Endothelial cell of umbilical vein (primary cell): ENCODE results near the gene SLC9A9. TPM values are rescaled to one million over a fixed set of nuclear protein-coding genes. Genes with fewer than 3 reads are reported as not detected.

Source experiments
- BruUV-seq: library from RNA; stranded (reverse); fragments of 400-500 nt; replicated peaks from 2 replicates; lab custom pipeline; 2021; lab: Mats Ljungman, UMichigan
- CTCF ChIA-PET: fragments of 300-600, 350-600 bp; sonication (Branson Sonifier 250); formaldehyde crosslinking; loops from one replicate; lab custom pipeline; 2021; ENCODE audit warnings: antibody characterized with exemption, inconsistent platforms; lab: Charles Lee
- POLR2A ChIA-PET: fragments of 300-600, 350-600 bp; sonication (Branson Sonifier 250); formaldehyde crosslinking; loops from one replicate; lab custom pipeline; 2021; ENCODE audit warnings: antibody characterized with exemption, inconsistent platforms; lab: Charles Lee
- DNase-seq: peaks from one replicate; pipeline ENCODE4 v3.0.0-alpha.2; 2011; ENCODE audit warnings: low read depth, low spot score
- FAIRE-seq: peaks from 2 replicates; lab custom pipeline; 2011; peaks lifted over from hg19 to GRCh38; lab: Jason Lieb, UNC
- H2AFZ ChIP-seq: 2 replicates; pipeline ENCODE4 v1.6.0; 2012; ENCODE audit warnings: low read depth, low read length, control low read depth, inconsistent platforms
- H3K27ac ChIP-seq: 2 replicates; pipeline ENCODE4 v1.5.1; 2011; ENCODE audit warnings: low read depth, mild to moderate bottlenecking, control low read depth, low read length, moderate library complexity; ENCODE audit not compliant: insufficient read depth
- H3K27me3 ChIP-seq, 2 experiments: 2 replicates each; pipeline versions ENCODE4 v1.6.0 to v1.6.1; 2011; ENCODE audit warnings: low read length in 2 of 2, mixed read lengths in 1 of 2; ENCODE audit not compliant: control insufficient read depth in 2 of 2, insufficient read depth in 2 of 2
- H3K36me3 ChIP-seq, 2 experiments: 2 replicates in 1 of 2; 3 replicates in 1 of 2; pipeline ENCODE4 v1.5.1; 2011; ENCODE audit warnings: low read length in 2 of 2, mild to moderate bottlenecking in 1 of 2, moderate library complexity in 1 of 2; ENCODE audit not compliant: control insufficient read depth in 2 of 2, insufficient read depth in 2 of 2; ENCODE audit errors: extremely low read depth in 1 of 2
- H3K4me1 ChIP-seq: 3 replicates; pipeline ENCODE4 v1.5.1; 2011; ENCODE audit warnings: mild to moderate bottlenecking, low read length; ENCODE audit not compliant: control insufficient read depth, insufficient read depth; ENCODE audit errors: extremely low read depth
- H3K4me2 ChIP-seq: 2 replicates; pipeline ENCODE4 v1.6.1; 2011; ENCODE audit warnings: low read length, control low read depth, mixed read lengths; ENCODE audit not compliant: insufficient read depth
- H3K4me3 ChIP-seq, 3 experiments: fragments of 200-600 bp in 1 of 3; sonication (generic), shearing (Covaris generic) in 1 of 3; replicated peaks in 1 of 3; 2 replicates each; pipeline ENCODE4 v1.5.1; 2011 to 2016; ENCODE audit warnings: control low read depth in 3 of 3, low read length in 3 of 3, mild to moderate bottlenecking in 2 of 3, inconsistent platforms in 1 of 3, low read depth in 1 of 3, moderate library complexity in 1 of 3; ENCODE audit not compliant: insufficient read depth in 1 of 3
- H3K79me2 ChIP-seq: 2 replicates; pipeline ENCODE4 v1.6.0; 2012; ENCODE audit warnings: low read length, inconsistent platforms; ENCODE audit not compliant: control insufficient read depth, insufficient read depth
- H3K9ac ChIP-seq: replicated peaks from 2 replicates; pipeline ENCODE3; 2011; ENCODE audit warnings: low read length, control low read depth; ENCODE audit not compliant: insufficient read depth; ENCODE audit errors: extremely low read depth
- H3K9me1 ChIP-seq: replicated peaks from 3 replicates; pipeline ENCODE4 v1.6.0; 2011; ENCODE audit warnings: mild to moderate bottlenecking, low read length; ENCODE audit not compliant: control insufficient read depth, insufficient read depth; ENCODE audit errors: extremely low read depth
- H3K9me3 ChIP-seq: replicated peaks from 2 replicates; pipeline ENCODE4 v1.5.1; 2012; ENCODE audit warnings: low read length, inconsistent platforms; ENCODE audit not compliant: control insufficient read depth, insufficient read depth
- H4K20me1 ChIP-seq: replicated peaks from 2 replicates; pipeline ENCODE3; 2011; ENCODE audit warnings: mild to moderate bottlenecking, low read length; ENCODE audit not compliant: control insufficient read depth, insufficient read depth; ENCODE audit errors: extremely low read depth
- EZH2 ChIP-seq: IDR thresholded peaks from 2 replicates; pipeline ENCODE4 v1.6.1; 2012; ENCODE audit warnings: borderline replicate concordance, low read depth, mild to moderate bottlenecking, moderate library complexity, low read length, inconsistent platforms; ENCODE audit not compliant: severe bottlenecking
- FOS ChIP-seq: IDR thresholded peaks from 2 replicates; pipeline ENCODE4 v1.6.1; 2011; ENCODE audit warnings: mild to moderate bottlenecking, low read length, moderate library complexity, borderline replicate concordance; ENCODE audit not compliant: insufficient read depth
- GATA2 ChIP-seq: IDR thresholded peaks from 2 replicates; pipeline ENCODE4 v1.7.0; 2011; ENCODE audit warnings: low read depth, mild to moderate bottlenecking, moderate library complexity, mixed read lengths, low read length; ENCODE audit not compliant: insufficient read length, insufficient read depth
- JUN ChIP-seq: IDR thresholded peaks from 2 replicates; pipeline ENCODE4 v1.6.1; 2011; ENCODE audit warnings: borderline replicate concordance, low read depth; ENCODE audit not compliant: insufficient read length, insufficient read depth
- MYC ChIP-seq: IDR thresholded peaks from one replicate; pipeline ENCODE4 v1.6.1; 2011; ENCODE audit warnings: mild to moderate bottlenecking, low read depth, low read length
- POLR2A ChIP-seq: IDR thresholded peaks from 2 replicates; pipeline ENCODE4 v1.6.1; 2012; ENCODE audit warnings: low read depth, mild to moderate bottlenecking, control low read depth, low read length
- POLR2AphosphoS5 ChIP-seq: IDR thresholded peaks from 2 replicates; pipeline ENCODE4 v1.6.1; 2012; ENCODE audit warnings: low read depth, mild to moderate bottlenecking, control low read depth, low read length, moderate library complexity; ENCODE audit not compliant: insufficient read depth
- dilution Hi-C: fragments of 300-500 bp; cut with MboI; formaldehyde crosslinking; loops from one replicate; pipeline ENCODE4 v1.15.0; 2019; ENCODE audit warnings: low sequenced_read_pairs; ENCODE audit not compliant: extremely low pct_ligation_motif_present
- intact Hi-C: fragments of 100-400 bp; cut with micrococcal nuclease; formaldehyde crosslinking; loops from one replicate; pipeline ENCODE4 v1.10.0; 2022
- polyA plus RNA-seq, 4 experiments: library from polyadenylated mRNA; depleted of rRNA in 3 of 4; stranded (reverse) in 3 of 4; unstranded in 1 of 4; fragments of >200 nt; gene quantifications; 2 replicates each; pipeline versions ENCODE4 v1.2.1 to v1.2.3, GENCODE V29; 2011 to 2012; ENCODE audit warnings: missing spikeins in 1 of 4
- total RNA-seq: library from RNA; stranded (reverse); gene quantifications from 2 replicates; pipeline ENCODE4 v1.2.3, GENCODE V29; 2021
- TF ChIP-seq, protein P1 (sequence below), 2 donors: IDR thresholded peaks; 1 replicate in 1 of 2; 2 replicates in 1 of 2; pipeline ENCODE4 v1.5.1; 2011; ENCODE audit warnings: low read length in 2 of 2, mild to moderate bottlenecking in 2 of 2, moderate library complexity in 2 of 2, control low read depth in 1 of 2, inconsistent platforms in 1 of 2, low read depth in 1 of 2; ENCODE audit not compliant: insufficient read depth in 1 of 2; ENCODE audit errors: extremely low read depth in 1 of 2
- TF ChIP-seq, protein P2 (sequence below): IDR thresholded peaks from 2 replicates; pipeline ENCODE4 v1.6.1; 2011; ENCODE audit not compliant: insufficient read depth, insufficient read length

The SLC9A9 gene
- total and polyA plus RNA-seq, 2 donors (not counting 3 experiments of a cell fraction or from before 2014, with no cell fraction given) = 1.5 to 1.8 TPM

DNA sequence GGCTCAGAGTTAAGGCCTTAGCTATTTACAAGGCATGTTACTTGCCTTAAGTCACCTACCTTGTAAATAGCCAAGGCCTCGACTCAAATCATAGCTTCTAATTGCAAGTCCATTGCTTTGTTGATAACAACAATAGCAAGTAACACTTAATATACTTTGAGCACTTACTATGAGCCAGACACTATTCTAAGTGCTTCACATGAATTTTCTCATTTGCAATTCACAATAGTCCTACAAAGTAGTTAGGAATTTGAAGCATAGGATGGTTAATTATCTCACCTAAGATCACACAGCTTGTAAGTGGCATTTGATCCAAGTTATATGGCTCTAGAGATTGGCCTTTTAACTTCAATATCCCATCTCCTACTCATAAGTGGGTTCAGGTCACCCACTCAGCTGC, 28.4 kb downstream of the SLC9A9 start:
- no peaks in the 10 kb centered on the region for H3K36me3 ChIP-seq
- dilution Hi-C loops = no loop called here
- H2AFZ ChIP-seq = no peak overlapping the region
- no peaks in the 10 kb centered on the region for H3K9me3 ChIP-seq
- H3K79me2 ChIP-seq = no peaks in the 10 kb centered on the region
- TF ChIP-seq POLR2A (no peak), GATA2 (no peak), FOS (no peak), JUN (no peak), MYC (no peak), POLR2AphosphoS5 (no peak), EZH2 (no peak)
- TF ChIP-seq, protein P1, sequence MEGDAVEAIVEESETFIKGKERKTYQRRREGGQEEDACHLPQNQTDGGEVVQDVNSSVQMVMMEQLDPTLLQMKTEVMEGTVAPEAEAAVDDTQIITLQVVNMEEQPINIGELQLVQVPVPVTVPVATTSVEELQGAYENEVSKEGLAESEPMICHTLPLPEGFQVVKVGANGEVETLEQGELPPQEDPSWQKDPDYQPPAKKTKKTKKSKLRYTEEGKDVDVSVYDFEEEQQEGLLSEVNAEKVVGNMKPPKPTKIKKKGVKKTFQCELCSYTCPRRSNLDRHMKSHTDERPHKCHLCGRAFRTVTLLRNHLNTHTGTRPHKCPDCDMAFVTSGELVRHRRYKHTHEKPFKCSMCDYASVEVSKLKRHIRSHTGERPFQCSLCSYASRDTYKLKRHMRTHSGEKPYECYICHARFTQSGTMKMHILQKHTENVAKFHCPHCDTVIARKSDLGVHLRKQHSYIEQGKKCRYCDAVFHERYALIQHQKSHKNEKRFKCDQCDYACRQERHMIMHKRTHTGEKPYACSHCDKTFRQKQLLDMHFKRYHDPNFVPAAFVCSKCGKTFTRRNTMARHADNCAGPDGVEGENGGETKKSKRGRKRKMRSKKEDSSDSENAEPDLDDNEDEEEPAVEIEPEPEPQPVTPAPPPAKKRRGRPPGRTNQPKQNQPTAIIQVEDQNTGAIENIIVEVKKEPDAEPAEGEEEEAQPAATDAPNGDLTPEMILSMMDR (IDR thresholded peaks at IDR 0.05; ENCODE audit: extremely low read depth in 1 of 2, insufficient read depth in 1 of 2, low read depth in 1 of 2, low read length in 2 of 2) = no peak
- TF ChIP-seq, protein P2, sequence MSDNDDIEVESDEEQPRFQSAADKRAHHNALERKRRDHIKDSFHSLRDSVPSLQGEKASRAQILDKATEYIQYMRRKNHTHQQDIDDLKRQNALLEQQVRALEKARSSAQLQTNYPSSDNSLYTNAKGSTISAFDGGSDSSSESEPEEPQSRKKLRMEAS = no peak
- no peak overlapping the region for H3K4me3 ChIP-seq
- no peak overlapping the region for H3K9ac ChIP-seq
- intact Hi-C loops = no loop called here
- no peaks in the 10 kb centered on the region for H3K9me1 ChIP-seq
- no peak overlapping the region for H3K4me2 ChIP-seq
- H4K20me1 ChIP-seq = no peaks in the 10 kb centered on the region
- CTCF ChIA-PET = no interaction called here
- POLR2A ChIA-PET = no interaction called here
- BruUV-seq = no TSS peak
- no peak for FAIRE-seq
- no peak overlapping the region for H3K27ac ChIP-seq
- no peak for DNase-seq
- H3K27me3 ChIP-seq = no peaks in the 10 kb centered on the region
- H3K4me1 ChIP-seq = no peaks in the 10 kb centered on the region
